HG02610 (cell line): ENCODE measurements around the gene ZNF43.
A peak's percentile ranks its signal among the peaks of the same experiment; 100 is the strongest.
"Not testable (repeated sequence)": the region's sequence is repeated elsewhere in the genome, so short reads cannot be mapped to it uniquely, and the experiment has no call there.

Experiments used
- ATAC-seq: cut with Tn5 transposase; IDR thresholded peaks from one replicate; pipeline ENCODE4 v1.9.1; 2021; ENCODE audit warnings: mild to moderate bottlenecking, moderate library complexity; ENCODE audit not compliant: unreplicated experiment

ZNF43 gene

GRCh38 chr19:21835810-21836444 is at the start of gene ZNF43:
Gene ZNF43, minus strand, starts transcription at chr19:21836182. Its CDS starts 144 bp downstream, at chr19:21836038.
- ATAC-seq, result peak; percentile 97

DNA sequence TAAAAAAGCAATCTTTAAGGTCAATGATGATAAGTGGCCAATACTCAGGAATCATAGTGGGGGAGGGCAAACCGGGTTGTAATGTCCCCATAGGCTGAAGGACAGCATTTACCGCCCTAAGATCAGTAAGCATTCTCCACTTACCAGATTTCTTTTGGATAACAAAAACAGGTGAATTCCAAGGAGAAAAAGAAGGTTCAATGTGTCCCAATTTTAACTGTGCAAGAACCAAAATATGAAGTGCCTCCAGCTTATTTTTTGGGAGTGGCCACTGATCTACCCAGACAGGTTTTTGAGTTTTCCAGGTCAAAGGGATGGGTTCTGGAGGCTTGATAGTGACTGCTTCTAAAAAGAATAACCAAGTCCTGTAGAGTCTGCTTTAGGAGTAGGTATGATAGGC is 49.5 kb upstream of the ZNF43 start:
- not testable (repeated sequence) for ATAC-seq

DNA sequence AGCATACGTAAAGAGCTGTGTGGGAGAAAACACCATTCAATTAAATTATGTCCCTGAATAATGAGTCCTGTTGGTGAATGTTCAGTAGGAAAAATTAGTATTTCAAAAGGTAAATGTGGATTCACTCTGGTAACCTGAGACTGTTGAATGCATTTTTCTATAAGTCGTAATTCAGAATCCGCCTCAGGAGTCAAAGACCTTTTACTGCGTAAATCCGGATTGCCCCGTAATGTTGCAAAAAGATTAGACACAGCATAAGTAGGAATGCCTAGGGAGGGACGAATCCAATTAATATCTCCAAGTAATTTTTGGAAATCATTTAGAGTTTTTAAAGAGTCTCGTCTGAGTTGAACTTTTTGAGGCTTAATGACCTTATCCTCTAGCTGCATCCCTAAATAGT is 48.8 kb upstream of the ZNF43 start:
- ATAC-seq, result not testable (repeated sequence)

DNA sequence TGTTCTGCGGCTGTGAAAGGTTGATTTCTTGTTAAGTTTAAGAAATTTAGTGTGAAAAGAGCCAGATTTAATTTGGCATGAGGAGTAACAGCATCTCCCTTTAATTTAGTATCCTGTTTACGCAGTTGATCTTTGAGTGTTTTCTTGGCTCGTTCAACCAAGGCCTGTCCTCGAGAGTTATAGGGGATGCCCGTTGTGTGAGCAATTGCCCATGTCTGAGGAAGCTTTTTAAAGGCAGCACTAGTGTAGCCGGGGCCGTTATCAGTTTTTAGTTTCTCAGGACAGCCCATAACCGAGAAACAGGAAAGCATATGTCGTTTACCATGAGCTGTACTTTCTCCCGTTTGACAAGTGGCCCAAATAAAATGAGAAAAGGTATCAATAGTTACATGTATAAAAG is 47.5 kb upstream of the ZNF43 start:
- no peak for ATAC-seq

GRCh38 chr19:21880761-21881160 is 44.8 kb upstream of the ZNF43 start:
- ATAC-seq, result not testable (repeated sequence)

- no peak for ATAC-seq
Measured at GRCh38 chr19:21878646-21879045, 42.7 kb upstream of the ZNF43 start.

DNA sequence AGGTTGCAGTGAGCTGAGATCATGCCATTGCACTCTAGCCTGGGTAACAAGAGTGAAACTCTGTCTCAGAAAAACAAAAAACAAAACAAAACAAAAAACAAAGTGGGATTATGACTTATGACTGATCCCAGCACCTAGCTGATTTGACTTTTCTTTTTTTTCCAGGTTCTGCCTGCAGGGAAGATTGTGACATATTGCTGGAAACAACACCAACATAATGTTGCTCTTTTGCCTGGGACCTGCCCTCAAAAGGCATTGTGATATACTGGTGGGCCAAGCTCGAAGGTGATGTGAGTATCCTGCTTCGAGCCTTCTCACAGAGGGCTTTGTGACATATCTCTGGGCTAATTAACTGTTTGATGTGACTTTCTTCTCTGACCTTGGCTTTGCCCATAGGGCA is 42.0 kb upstream of the ZNF43 start:
- no peak for ATAC-seq

DNA sequence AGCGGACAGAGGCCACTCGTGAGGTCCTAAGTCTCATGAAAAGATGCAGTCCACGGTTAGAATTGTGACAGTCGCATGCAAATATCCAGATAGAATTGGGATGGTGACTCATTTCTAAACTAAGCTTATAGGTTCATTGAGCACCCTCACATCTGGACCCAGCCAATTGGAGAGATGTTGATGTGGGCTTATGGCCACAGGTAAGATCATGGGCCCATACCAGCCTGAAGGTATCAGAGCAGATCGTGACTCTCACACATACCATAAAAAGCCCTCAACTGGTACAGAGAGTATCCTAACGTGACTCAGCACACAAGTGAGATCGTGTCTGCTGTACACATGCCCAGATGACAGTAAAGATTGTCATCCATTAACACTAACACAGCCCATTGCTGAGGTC is 40.6 kb upstream of the ZNF43 start:
- not testable (repeated sequence) for ATAC-seq

DNA sequence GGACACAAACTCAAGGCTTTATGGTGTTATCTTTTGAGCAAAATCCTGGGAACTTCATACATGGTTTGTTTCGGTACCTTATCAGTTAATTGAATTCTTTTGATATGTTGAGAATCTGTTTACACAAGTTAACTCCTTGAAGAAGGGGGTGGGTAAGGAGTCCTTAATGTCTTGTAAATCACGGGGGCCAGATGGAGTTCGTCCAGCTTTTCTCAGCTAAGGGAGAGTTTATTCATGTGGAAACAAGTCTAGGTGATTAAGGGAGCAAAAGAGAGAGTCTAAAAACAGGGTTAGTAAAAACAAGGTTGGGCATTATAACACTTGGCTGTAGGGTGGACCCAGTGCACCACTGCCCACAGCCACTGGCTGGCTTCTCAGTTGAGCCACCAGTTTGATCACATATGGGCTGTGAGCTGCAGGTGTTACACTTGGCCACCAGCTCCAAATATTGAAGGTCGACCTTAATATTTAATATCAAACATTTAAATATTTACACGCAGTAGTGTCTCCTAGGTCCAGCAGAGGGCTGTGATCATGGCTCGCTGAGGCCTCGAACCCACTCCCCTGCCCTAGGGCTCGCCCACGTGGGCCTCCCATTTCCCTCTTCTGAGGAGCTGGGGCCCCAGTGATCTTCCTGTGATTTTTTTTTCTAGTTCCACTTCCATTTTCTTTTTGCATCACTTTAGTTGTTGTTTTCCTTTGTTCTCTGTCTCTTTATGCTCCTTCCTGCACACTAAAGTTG is 21.0 kb upstream of the ZNF43 start:
- no peak for ATAC-seq

DNA sequence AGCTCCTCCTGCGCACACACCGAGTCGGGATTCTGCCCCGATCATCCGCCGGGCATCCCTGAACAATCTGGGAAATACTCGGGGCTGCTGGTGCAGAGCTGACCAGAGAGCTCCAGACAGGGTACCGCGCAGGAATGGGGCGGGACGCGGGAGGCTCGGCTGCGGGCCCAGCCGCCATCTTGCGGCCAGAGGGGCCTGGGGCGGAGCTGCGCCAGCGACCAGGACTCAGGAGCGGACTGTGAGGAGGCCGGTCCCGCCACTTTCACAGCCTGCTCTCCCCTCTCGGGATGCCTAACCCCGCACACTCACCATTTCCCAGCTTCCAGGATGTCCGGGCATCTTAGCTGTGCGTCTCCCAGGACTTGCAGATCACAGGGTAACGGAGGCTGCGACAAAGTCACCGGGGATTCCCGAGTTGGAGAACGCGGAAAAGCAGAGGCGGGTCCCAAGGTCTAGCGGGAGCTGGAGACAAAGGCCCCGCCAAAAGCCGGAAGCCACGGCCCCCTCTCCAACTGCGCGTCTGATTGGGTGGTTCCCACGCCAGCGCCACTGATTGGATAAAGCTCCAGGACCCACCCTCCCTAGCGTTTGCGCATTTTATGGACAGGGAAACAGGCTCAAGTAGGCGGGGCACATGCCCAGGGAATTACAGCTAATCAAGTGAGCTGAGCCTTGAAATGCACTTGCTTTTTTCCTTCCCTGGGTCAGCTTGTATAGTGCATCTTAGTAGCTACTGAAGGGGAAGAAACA is 15.8 kb upstream of the ZNF43 start:
- peak; percentile 99 for ATAC-seq

- ATAC-seq, result no peak
Measured at GRCh38 chr19:21850656-21851255, 14.8 kb upstream of the ZNF43 start.

- ATAC-seq, result no peak
Measured at GRCh38 chr19:21848706-21849105, 12.7 kb upstream of the ZNF43 start.

DNA sequence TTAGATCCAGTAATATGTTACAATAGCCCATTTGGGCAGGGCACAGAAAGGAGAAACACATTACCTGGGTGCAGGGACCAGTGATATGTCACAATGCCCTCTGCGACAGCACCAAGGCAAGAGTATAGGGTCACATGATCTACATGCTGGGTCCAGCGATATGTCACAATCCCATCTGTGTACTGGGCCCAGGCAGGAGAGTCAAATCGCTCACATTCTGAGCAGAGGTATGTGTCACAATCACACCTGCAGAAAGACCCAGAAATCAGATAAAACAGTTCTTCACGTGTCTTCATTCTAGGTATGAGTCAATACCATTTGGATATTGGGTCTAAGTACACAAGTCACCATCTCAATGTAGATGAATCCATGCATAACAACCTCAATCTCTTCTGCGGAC is 7.1 kb upstream of the ZNF43 start:
- no peak for ATAC-seq

GRCh38 chr19:21841488-21842097 is 5.6 kb upstream of the ZNF43 start:
- ATAC-seq, result no peak

DNA sequence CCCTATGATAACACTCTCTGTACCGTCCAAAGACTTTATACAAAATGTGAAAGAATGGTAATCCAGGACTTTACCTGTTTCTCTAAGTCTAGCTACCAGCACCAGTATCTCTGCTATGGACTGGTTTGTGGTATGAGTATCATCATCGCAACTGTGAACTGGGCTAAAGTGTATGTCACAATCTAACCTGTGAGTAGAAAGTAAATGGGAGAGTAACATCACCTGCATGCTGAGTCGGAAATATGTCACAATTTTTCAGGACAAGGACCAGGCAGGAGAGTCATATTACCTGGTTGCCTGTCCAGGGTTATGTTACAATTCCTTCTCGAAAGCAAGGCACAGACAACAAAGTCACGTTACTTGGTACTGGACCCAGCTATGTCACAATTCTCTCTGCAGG is 5.1 kb upstream of the ZNF43 start:
- ATAC-seq, result no peak

DNA sequence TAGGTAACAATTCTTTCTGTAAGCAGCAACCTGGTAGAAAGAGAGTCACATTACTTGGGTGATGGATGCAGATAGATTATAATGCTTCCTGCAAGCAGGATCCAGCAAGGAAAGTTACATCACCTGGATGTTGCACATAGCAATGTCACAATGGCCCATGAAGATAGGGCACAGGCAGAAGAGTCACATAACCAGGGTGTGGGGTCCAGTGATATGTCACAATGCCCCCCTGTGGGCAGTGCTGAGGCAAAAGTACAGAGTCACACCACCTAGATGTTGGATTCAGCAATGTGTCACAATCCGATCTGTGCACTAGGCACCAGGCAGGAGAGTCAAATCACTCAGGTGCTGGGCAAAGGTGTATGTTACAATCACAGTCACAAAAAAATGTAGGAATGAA is 4.0 kb upstream of the ZNF43 start:
- no peak for ATAC-seq

DNA sequence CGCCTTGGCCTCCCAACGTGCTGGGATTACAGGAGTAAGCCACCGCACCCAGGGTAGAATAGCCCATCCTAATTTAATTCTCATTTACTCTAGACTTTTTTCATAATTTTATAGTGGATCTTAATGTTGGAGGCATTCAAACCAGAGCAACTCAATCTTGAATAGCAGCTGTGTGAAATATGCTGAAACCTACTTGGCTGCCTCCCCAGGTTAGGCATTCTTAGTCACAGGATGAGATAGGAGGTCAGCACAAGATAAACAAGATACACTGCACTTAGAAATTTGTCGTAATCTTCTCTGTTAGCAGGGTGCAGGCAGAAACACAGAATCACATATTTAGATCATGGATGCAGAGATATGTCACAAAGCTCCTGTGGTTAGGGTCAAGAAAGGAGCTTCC is 2.7 kb upstream of the ZNF43 start:
- no peak for ATAC-seq

- peak; percentile 2 for ATAC-seq
Measured at GRCh38 chr19:21835429-21835809, 563 bp downstream of the ZNF43 start.

DNA sequence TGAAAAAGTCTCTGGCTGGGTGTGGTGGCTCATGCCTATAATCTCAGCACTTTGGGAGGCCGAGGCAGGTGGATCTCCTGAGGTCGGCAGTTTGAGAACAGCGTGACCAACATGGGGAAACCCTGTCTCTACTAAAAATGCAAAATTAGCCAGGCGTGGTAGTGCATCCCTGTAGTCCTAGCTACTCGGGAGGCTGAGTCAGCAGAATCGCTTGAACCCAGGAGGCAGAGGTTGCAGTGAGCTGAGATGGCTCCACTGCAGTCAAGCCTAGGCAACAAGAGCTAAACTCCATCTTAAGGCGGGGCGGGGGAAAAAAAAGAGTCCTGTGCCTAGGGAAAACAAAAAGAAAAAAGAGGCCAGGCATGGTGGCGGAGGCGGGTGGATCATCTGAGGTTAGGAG is 2.2 kb downstream of the ZNF43 start:
- ATAC-seq, result no peak

GRCh38 chr19:21824679-21825078 is 11.3 kb downstream of the ZNF43 start:
- no peak for ATAC-seq

GRCh38 chr19:21823224-21823623 is 12.8 kb downstream of the ZNF43 start:
- ATAC-seq, result no peak
